WTC11 (cell line): ENCODE measurements around the gene SPAG5. TPM values are rescaled to one million over a fixed set of nuclear protein-coding genes. Genes with fewer than 3 reads are reported as not detected.

Source experiments
- ATAC-seq: fragments of 200-7000 bp; cut with Tn5 transposase; 2 replicates; pipeline ENCODE4 v1.10.0; 2021; ENCODE audit warnings: mild to moderate bottlenecking, moderate library complexity
- CTCF ChIA-PET: fragments of 300-600 bp; sonication (Branson Sonifier 250); formaldehyde crosslinking; loops from one replicate; lab custom pipeline; 2021; ENCODE audit warnings: antibody characterized with exemption; lab: Charles Lee
- POLR2A ChIA-PET: fragments of 350-600 bp; sonication (Branson Sonifier 250); formaldehyde crosslinking; loops from one replicate; lab custom pipeline; 2021; ENCODE audit warnings: antibody characterized with exemption; lab: Charles Lee
- DNase-seq: peaks from one replicate; pipeline ENCODE4 v3.0.0; 2021; ENCODE audit warnings: low spot score
- H3K27ac Mint-ChIP-seq: 2 replicates; pipeline ENCODE4 v1.8.0; 2021; ENCODE audit warnings: mixed read lengths
- H3K27me3 Mint-ChIP-seq: 2 replicates; pipeline ENCODE4 v1.8.0; 2021; ENCODE audit warnings: low read depth, mild to moderate bottlenecking, moderate library complexity, mixed read lengths
- H3K36me3 Mint-ChIP-seq: 2 replicates; pipeline ENCODE4 v1.8.0; 2021; ENCODE audit warnings: mixed read lengths
- H3K4me1 Mint-ChIP-seq: 2 replicates; pipeline ENCODE4 v1.8.0; 2022; ENCODE audit warnings: mixed read lengths
- H3K4me3 Mint-ChIP-seq: 2 replicates; pipeline ENCODE4 v1.8.0; 2021; ENCODE audit warnings: mild to moderate bottlenecking, moderate library complexity, mixed read lengths
- H3K9me3 Mint-ChIP-seq: 2 replicates; pipeline ENCODE4 v1.8.0; 2021; ENCODE audit warnings: mixed read lengths
- AFF4 ChIP-seq: sonication (generic); formaldehyde crosslinking; IDR thresholded peaks from 2 replicates; pipeline ENCODE4 v1.8.1; 2023; ENCODE audit warnings: mild to moderate bottlenecking, missing genetic modification reagents, borderline replicate concordance
- CTCF ChIP-seq: fragments of 200-600 bp; IDR thresholded peaks from 2 replicates; pipeline ENCODE4 v1.8.0; 2022; ENCODE audit warnings: antibody characterized with exemption
- ETV6 ChIP-seq: sonication (generic); formaldehyde crosslinking; IDR thresholded peaks from 2 replicates; pipeline ENCODE4 v1.8.1; 2022; ENCODE audit warnings: mild to moderate bottlenecking, missing genetic modification reagents
- FOXK1 ChIP-seq: sonication (generic); formaldehyde crosslinking; IDR thresholded peaks from 2 replicates; pipeline ENCODE4 v1.8.0; 2022; ENCODE audit warnings: mild to moderate bottlenecking, moderate library complexity, missing genetic modification reagents
- FOXP1 ChIP-seq: sonication (generic); formaldehyde crosslinking; IDR thresholded peaks from 2 replicates; pipeline ENCODE4 v1.8.0; 2022; ENCODE audit warnings: missing genetic modification reagents, mild to moderate bottlenecking, moderate library complexity, borderline replicate concordance
- GRHL2 ChIP-seq: fragments of 250-450 bp; sonication (Bioruptor Pico); IDR thresholded peaks from 2 replicates; pipeline ENCODE4 v1.8.0; 2022; ENCODE audit warnings: mild to moderate bottlenecking, moderate library complexity; ENCODE audit not compliant: insufficient replicate concordance, severe bottlenecking
- IRF1 ChIP-seq: sonication (generic); formaldehyde crosslinking; IDR thresholded peaks from 2 replicates; pipeline ENCODE4 v1.8.0; 2023; ENCODE audit warnings: missing genetic modification reagents
- IRF2 ChIP-seq: sonication (generic); formaldehyde crosslinking; IDR thresholded peaks from 2 replicates; pipeline ENCODE4 v1.8.0; 2022; ENCODE audit warnings: low read depth, missing genetic modification reagents, borderline replicate concordance
- MAX ChIP-seq: sonication (generic); formaldehyde crosslinking; IDR thresholded peaks from 2 replicates; pipeline ENCODE4 v1.8.0; 2022; ENCODE audit warnings: mild to moderate bottlenecking, missing genetic modification reagents
- MXD4 ChIP-seq: fragments of 250-450 bp; sonication (Bioruptor Pico); IDR thresholded peaks from 2 replicates; pipeline ENCODE4 v1.8.0; 2021; ENCODE audit warnings: mild to moderate bottlenecking, moderate library complexity, borderline replicate concordance
- NR3C1 ChIP-seq: sonication (generic); formaldehyde crosslinking; conservative IDR thresholded peaks from 2 replicates; pipeline ENCODE4 v1.8.1; 2023; ENCODE audit warnings: low read depth, mild to moderate bottlenecking, missing genetic modification reagents
- OVOL2 ChIP-seq: fragments of 250-450 bp; sonication (Bioruptor Pico); IDR thresholded peaks from 2 replicates; pipeline ENCODE4 v1.9.0; 2021; ENCODE audit warnings: mild to moderate bottlenecking, borderline replicate concordance
- PREB ChIP-seq: sonication (generic); formaldehyde crosslinking; IDR thresholded peaks from 2 replicates; pipeline ENCODE4 v1.8.1; 2022; ENCODE audit warnings: mild to moderate bottlenecking, missing genetic modification reagents, moderate library complexity, borderline replicate concordance
- PRRX2 ChIP-seq: fragments of 250-450 bp; sonication (Bioruptor Pico); IDR thresholded peaks from 2 replicates; pipeline ENCODE4 v1.8.0; 2021; ENCODE audit warnings: mild to moderate bottlenecking
- STAT6 ChIP-seq: sonication (generic); formaldehyde crosslinking; conservative IDR thresholded peaks from 2 replicates; pipeline ENCODE4 v1.8.1; 2023; ENCODE audit warnings: mild to moderate bottlenecking, low read depth, missing genetic modification reagents, moderate library complexity
- ZBTB21 ChIP-seq: sonication (generic); formaldehyde crosslinking; IDR thresholded peaks from 2 replicates; pipeline ENCODE4 v1.8.1; 2023; ENCODE audit warnings: mild to moderate bottlenecking, missing genetic modification reagents, borderline replicate concordance
- ZNF396 ChIP-seq: fragments of 250-450 bp; sonication (Bioruptor Pico); IDR thresholded peaks from 2 replicates; pipeline ENCODE4 v1.8.0; 2021; ENCODE audit warnings: mild to moderate bottlenecking, moderate library complexity, borderline replicate concordance
- total RNA-seq: library from RNA; stranded (reverse); gene quantifications from 3 replicates; pipeline ENCODE4 v1.2.3, GENCODE V29; 2021

Gene SPAG5
- total RNA-seq, 1 experiment from 2014 or later: 146 TPM

GRCh38 chr17:28563475-28563874, 35.4 kb downstream of the SPAG5 start:
- POLR2A ChIA-PET: no interaction called here
- H3K9me3 Mint-ChIP-seq: no peaks in the 10 kb centered on the region
- no peak overlapping the region for H3K27ac Mint-ChIP-seq
- TF ChIP-seq IRF2 (CRISPR knock-in tag): no peak
- no peak for TF ChIP-seq IRF1 (CRISPR knock-in tag)
- no peak for TF ChIP-seq MAX
- TF ChIP-seq ETV6: no peak
- no peak for TF ChIP-seq OVOL2 (CRISPR knock-in tag)
- TF ChIP-seq NR3C1: no peak
- no peak for TF ChIP-seq STAT6 (CRISPR knock-in tag)
- TF ChIP-seq ZNF396 (CRISPR knock-in tag): no peak
- no peak for DNase-seq
- peaks cover 33% of the 10 kb centered on the region for H3K36me3 Mint-ChIP-seq
- ATAC-seq: no peak
- no peak overlapping the region for H3K4me3 Mint-ChIP-seq
- H3K4me1 Mint-ChIP-seq: no peaks in the 10 kb centered on the region
- no peaks in the 10 kb centered on the region for H3K27me3 Mint-ChIP-seq
- CTCF ChIA-PET: interaction anchor here (1.0 kb wide), 1 partner anchor 84 kb away, joined by 3 read pairs; no protein-coding TSS in a partner anchor

GRCh38 chr17:28555022-28555421, 43.8 kb downstream of the SPAG5 start:
- peaks cover 14% of the 10 kb centered on the region for H3K4me1 Mint-ChIP-seq
- DNase-seq (no peak), ATAC-seq (no peak)
- no peak overlapping the region for H3K4me3 Mint-ChIP-seq
- TF ChIP-seq FOXK1 (CRISPR knock-in tag): no peak
- TF ChIP-seq MXD4 (CRISPR knock-in tag): no peak
- no peak for TF ChIP-seq AFF4
- H3K9me3 Mint-ChIP-seq: no peaks in the 10 kb centered on the region
- H3K27ac Mint-ChIP-seq: no peak overlapping the region; the same call in 1 of the 2 replicates
- no peaks in the 10 kb centered on the region for H3K27me3 Mint-ChIP-seq
- ChIA-PET POLR2A (no interaction called here), CTCF (no interaction called here)
- H3K36me3 Mint-ChIP-seq: peaks cover 48% of the 10 kb centered on the region

GRCh38 chr17:28554565-28554964, 44.3 kb downstream of the SPAG5 start:
- Mint-ChIP-seq H3K27me3 (no peaks in the 10 kb centered on the region), H3K36me3 (peaks cover 44% of the 10 kb centered on the region), H3K4me3 (no peak overlapping the region), H3K4me1 (peaks cover 14% of the 10 kb centered on the region), H3K27ac (no peak overlapping the region; the same call in 1 of the 2 replicates), H3K9me3 (no peaks in the 10 kb centered on the region)
- ATAC-seq: no peak
- CTCF ChIA-PET: no interaction called here
- no peak for DNase-seq
- POLR2A ChIA-PET: no interaction called here
- TF ChIP-seq ZBTB21 (no peak), GRHL2 (CRISPR knock-in tag) (no peak), CTCF (no peak), AFF4 (no peak), PREB (CRISPR knock-in tag) (no peak), PRRX2 (no peak), FOXP1 (no peak)
